ENCODE measurements around the gene LRP4.

DNA sequence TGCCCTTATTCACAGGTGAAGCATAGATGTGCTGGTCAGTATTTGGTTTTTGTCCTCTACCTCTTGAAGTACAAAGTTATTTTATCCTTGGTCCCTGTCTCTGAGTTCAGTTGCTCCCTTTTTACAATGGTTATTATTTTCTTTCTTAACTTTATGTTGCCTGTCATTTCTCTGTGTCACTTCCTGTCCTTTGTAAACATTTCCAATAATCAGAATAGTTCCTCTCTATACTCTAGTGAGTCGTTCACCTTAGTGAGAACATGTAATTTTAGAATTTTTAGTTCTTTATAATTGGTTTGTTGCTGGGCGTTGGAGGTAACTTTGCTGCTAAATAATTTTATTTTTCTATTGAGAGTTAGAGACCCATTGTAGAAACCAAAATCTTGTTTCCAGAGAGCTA lies 34.2 kb upstream of the LRP4 start:
- TF ChIP-seq MBD4 (IDR thresholded peaks at IDR 0.05; ENCODE audit: borderline replicate concordance, low read length) = no peak
- no peak for TF ChIP-seq RBM39 (IDR thresholded peaks at IDR 0.05; ENCODE audit: low read depth, low read length, poor library complexity, severe bottlenecking)
- TF ChIP-seq MTF2 (CRISPR knock-in tag; IDR thresholded peaks at IDR 0.05; ENCODE audit: borderline replicate concordance) = no peak
- no peak for TF ChIP-seq JUNB (CRISPR knock-in tag; IDR thresholded peaks at IDR 0.05; ENCODE audit: borderline replicate concordance)
- no peak for TF ChIP-seq ETV6 (CRISPR knock-in tag; conservative IDR thresholded peaks at IDR 0.05)
- TF ChIP-seq, protein P1, sequence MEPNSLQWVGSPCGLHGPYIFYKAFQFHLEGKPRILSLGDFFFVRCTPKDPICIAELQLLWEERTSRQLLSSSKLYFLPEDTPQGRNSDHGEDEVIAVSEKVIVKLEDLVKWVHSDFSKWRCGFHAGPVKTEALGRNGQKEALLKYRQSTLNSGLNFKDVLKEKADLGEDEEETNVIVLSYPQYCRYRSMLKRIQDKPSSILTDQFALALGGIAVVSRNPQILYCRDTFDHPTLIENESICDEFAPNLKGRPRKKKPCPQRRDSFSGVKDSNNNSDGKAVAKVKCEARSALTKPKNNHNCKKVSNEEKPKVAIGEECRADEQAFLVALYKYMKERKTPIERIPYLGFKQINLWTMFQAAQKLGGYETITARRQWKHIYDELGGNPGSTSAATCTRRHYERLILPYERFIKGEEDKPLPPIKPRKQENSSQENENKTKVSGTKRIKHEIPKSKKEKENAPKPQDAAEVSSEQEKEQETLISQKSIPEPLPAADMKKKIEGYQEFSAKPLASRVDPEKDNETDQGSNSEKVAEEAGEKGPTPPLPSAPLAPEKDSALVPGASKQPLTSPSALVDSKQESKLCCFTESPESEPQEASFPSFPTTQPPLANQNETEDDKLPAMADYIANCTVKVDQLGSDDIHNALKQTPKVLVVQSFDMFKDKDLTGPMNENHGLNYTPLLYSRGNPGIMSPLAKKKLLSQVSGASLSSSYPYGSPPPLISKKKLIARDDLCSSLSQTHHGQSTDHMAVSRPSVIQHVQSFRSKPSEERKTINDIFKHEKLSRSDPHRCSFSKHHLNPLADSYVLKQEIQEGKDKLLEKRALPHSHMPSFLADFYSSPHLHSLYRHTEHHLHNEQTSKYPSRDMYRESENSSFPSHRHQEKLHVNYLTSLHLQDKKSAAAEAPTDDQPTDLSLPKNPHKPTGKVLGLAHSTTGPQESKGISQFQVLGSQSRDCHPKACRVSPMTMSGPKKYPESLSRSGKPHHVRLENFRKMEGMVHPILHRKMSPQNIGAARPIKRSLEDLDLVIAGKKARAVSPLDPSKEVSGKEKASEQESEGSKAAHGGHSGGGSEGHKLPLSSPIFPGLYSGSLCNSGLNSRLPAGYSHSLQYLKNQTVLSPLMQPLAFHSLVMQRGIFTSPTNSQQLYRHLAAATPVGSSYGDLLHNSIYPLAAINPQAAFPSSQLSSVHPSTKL (CRISPR knock-in tag; IDR thresholded peaks at IDR 0.05) = no peak

All from HepG2 (cell line).